H9 (cell line): ENCODE data around the gene SORBS1. TPM values are rescaled to one million over a fixed set of nuclear protein-coding genes. Genes with fewer than 3 reads are reported as not detected.

Experiments used
- DNase-seq: peaks from one replicate; pipeline ENCODE4 v3.0.0-alpha.2; 2017
- H2AFZ ChIP-seq: one replicate; pipeline ENCODE4 v1.6.1; 2013; ENCODE audit warnings: mild to moderate bottlenecking, low read length, control low read depth, moderate library complexity
- H2AK5ac ChIP-seq: 2 replicates; pipeline ENCODE4 v1.6.1; 2013; ENCODE audit warnings: low read length, control low read depth, mixed read lengths; ENCODE audit not compliant: insufficient read length
- H2BK120ac ChIP-seq: one replicate; pipeline ENCODE4 v1.6.1; 2013; ENCODE audit warnings: low read depth, mild to moderate bottlenecking, low read length, control low read depth, inconsistent platforms; ENCODE audit not compliant: poor library complexity, severe bottlenecking
- H2BK12ac ChIP-seq: 2 replicates; pipeline ENCODE4 v1.6.1; 2013; ENCODE audit warnings: low read length, control low read depth, mixed read lengths, low read depth; ENCODE audit not compliant: insufficient read length
- H2BK15ac ChIP-seq: 2 replicates; pipeline ENCODE4 v1.6.1; 2013; ENCODE audit warnings: low read depth, low read length, control low read depth
- H2BK20ac ChIP-seq: one replicate; pipeline ENCODE4 v1.6.1; 2013; ENCODE audit warnings: low read depth, mild to moderate bottlenecking, low read length, control low read depth, inconsistent platforms; ENCODE audit not compliant: poor library complexity, severe bottlenecking
- H2BK5ac ChIP-seq: 2 replicates; pipeline ENCODE4 v1.6.1; 2013; ENCODE audit warnings: low read length, control low read depth, mixed read lengths; ENCODE audit not compliant: insufficient read length
- H3K14ac ChIP-seq: 2 replicates; pipeline ENCODE4 v1.6.1; 2013; ENCODE audit warnings: low read length, control low read depth; ENCODE audit not compliant: insufficient read depth
- H3K18ac ChIP-seq: 2 replicates; pipeline ENCODE4 v1.6.1; 2013; ENCODE audit warnings: low read depth, mild to moderate bottlenecking, mixed read lengths, low read length, control low read depth; ENCODE audit not compliant: insufficient read length
- H3K23ac ChIP-seq: 2 replicates; pipeline ENCODE4 v1.6.1; 2013; ENCODE audit warnings: low read length, control low read depth, mixed read lengths, low read depth; ENCODE audit not compliant: insufficient read length
- H3K23me2 ChIP-seq: 2 replicates; pipeline ENCODE4 v1.6.1; 2013; ENCODE audit warnings: low read depth, mild to moderate bottlenecking, mixed read lengths, low read length, control low read depth; ENCODE audit not compliant: insufficient read length, poor library complexity, severe bottlenecking
- H3K27ac ChIP-seq: 2 replicates; pipeline ENCODE4 v1.5.1; 2013; ENCODE audit warnings: low read length, control low read depth, mixed read lengths, low read depth; ENCODE audit not compliant: insufficient read length
- H3K27me3 ChIP-seq: 2 replicates; pipeline ENCODE4 v1.6.1; 2013; ENCODE audit warnings: low read length, control low read depth, inconsistent platforms; ENCODE audit not compliant: insufficient read depth
- H3K4ac ChIP-seq: 2 replicates; pipeline ENCODE4 v1.6.1; 2013; ENCODE audit warnings: low read depth, mild to moderate bottlenecking, control low read depth, inconsistent platforms, low read length, moderate library complexity
- H3K4me1 ChIP-seq: 2 replicates; pipeline ENCODE4 v1.6.1; 2013; ENCODE audit warnings: low read length, control low read depth, inconsistent platforms; ENCODE audit not compliant: insufficient read depth
- H3K4me2 ChIP-seq: 2 replicates; pipeline ENCODE4 v1.6.1; 2013; ENCODE audit warnings: low read length, control low read depth, mixed read lengths; ENCODE audit not compliant: insufficient read length, insufficient read depth
- H3K56ac ChIP-seq: 2 replicates; pipeline ENCODE4 v1.6.1; 2013; ENCODE audit warnings: low read depth, mild to moderate bottlenecking, mixed read lengths, low read length, control low read depth; ENCODE audit not compliant: insufficient read length
- H3K79me1 ChIP-seq: 2 replicates; pipeline ENCODE4 v1.6.1; 2013; ENCODE audit warnings: low read depth, mild to moderate bottlenecking, moderate library complexity, low read length, control low read depth, inconsistent platforms; ENCODE audit not compliant: insufficient read depth, poor library complexity, severe bottlenecking
- H3K79me2 ChIP-seq: 2 replicates; pipeline ENCODE4 v1.6.1; 2013; ENCODE audit warnings: low read length, control low read depth, inconsistent platforms; ENCODE audit not compliant: insufficient read depth
- H3K9ac ChIP-seq: 2 replicates; pipeline ENCODE4 v1.6.1; 2013; ENCODE audit warnings: low read length, control low read depth, mixed read lengths; ENCODE audit not compliant: insufficient read length; ENCODE audit errors: extremely low read depth
- H3K9me3 ChIP-seq: one replicate; pipeline ENCODE4 v1.6.1; 2013; ENCODE audit warnings: low read depth, low read length, inconsistent platforms; ENCODE audit not compliant: control insufficient read depth
- H3T11ph ChIP-seq: one replicate; pipeline ENCODE4 v1.6.1; 2013; ENCODE audit warnings: mild to moderate bottlenecking, low read length, control low read depth, inconsistent platforms
- H4K20me1 ChIP-seq: one replicate; pipeline ENCODE4 v1.6.1; 2013; ENCODE audit not compliant: control insufficient read depth, insufficient read length, insufficient read depth
- H4K5ac ChIP-seq: 2 replicates; pipeline ENCODE4 v1.6.1; 2013; ENCODE audit warnings: low read depth, mild to moderate bottlenecking, mixed read lengths, low read length, control low read depth; ENCODE audit not compliant: insufficient read length
- H4K8ac ChIP-seq: replicated peaks from 2 replicates; pipeline ENCODE4 v1.6.1; 2013; ENCODE audit warnings: low read length, control low read depth, mixed read lengths, low read depth; ENCODE audit not compliant: insufficient read length
- H4K91ac ChIP-seq: 2 replicates; pipeline ENCODE4 v1.6.1; 2013; ENCODE audit warnings: low read depth, mild to moderate bottlenecking, moderate library complexity, mixed read lengths, low read length, control low read depth; ENCODE audit not compliant: insufficient read length
- H3K27ac Mint-ChIP-seq, 3 experiments: 2 replicates in 2 of 3; 3 replicates in 1 of 3; pipeline ENCODE4 v1.8.0; 2020 to 2021; ENCODE audit warnings: mixed read lengths in 3 of 3, mild to moderate bottlenecking in 1 of 3, moderate library complexity in 1 of 3
- H3K27me3 Mint-ChIP-seq: 2 replicates; pipeline ENCODE4 v1.8.0; 2021; ENCODE audit warnings: low read depth, mild to moderate bottlenecking, moderate library complexity, mixed read lengths
- H3K36me3 Mint-ChIP-seq, 3 experiments: 2 replicates in 2 of 3; 3 replicates in 1 of 3; pipeline ENCODE4 v1.8.0; 2020 to 2021; ENCODE audit warnings: low read depth in 3 of 3, mixed read lengths in 3 of 3; ENCODE audit not compliant: insufficient read depth in 1 of 3
- H3K4me1 Mint-ChIP-seq, 2 experiments: 2 replicates each; pipeline ENCODE4 v1.8.0; 2020; ENCODE audit warnings: mixed read lengths in 2 of 2
- H3K4me3 Mint-ChIP-seq, 2 experiments: 2 replicates in 1 of 2; 3 replicates in 1 of 2; pipeline ENCODE4 v1.8.0; 2020 to 2021; ENCODE audit warnings: mild to moderate bottlenecking in 2 of 2, mixed read lengths in 2 of 2, moderate library complexity in 1 of 2
- H3K9me3 Mint-ChIP-seq, 2 experiments: 2 replicates in 1 of 2; 3 replicates in 1 of 2; pipeline ENCODE4 v1.8.0; 2020; ENCODE audit warnings: mild to moderate bottlenecking in 2 of 2, mixed read lengths in 2 of 2, moderate library complexity in 1 of 2
- WGBS: extraction: QIAGEN DNeasy Blood & Tissue Kit; methylation state at CpG from one replicate; pipeline ENCODE4 v1.1.7; 2013; ENCODE audit warnings: missing lambda C conversion rate, low lambda C conversion rate, mixed read lengths; ENCODE audit not compliant: insufficient read length; ENCODE audit errors: extremely low coverage; 5-methylcytosine and 5-hydroxymethylcytosine counted together
- total RNA-seq: library from RNA; stranded (reverse); gene quantifications from 2 replicates; pipeline ENCODE4 v1.2.1, GENCODE V29; 2021
- TF ChIP-seq, protein P1 (sequence below): fragments of 200-600 bp; sonication (generic); conservative IDR thresholded peaks from 3 replicates; pipeline ENCODE4 v1.8.0; 2021; ENCODE audit warnings: antibody characterized with exemption, mild to moderate bottlenecking

SORBS1 gene
- total RNA-seq, 1 experiment from 2014 or later, result 24.3 TPM

GRCh38 chr10:95456516-95456915 lies 104.7 kb downstream of the SORBS1 start:
- Histone ChIP-seq H3K14ac (no peak overlapping the region), H4K20me1 (no peaks in the 10 kb centered on the region), H3K18ac (no peak overlapping the region), H3K4me1 (peaks cover 7% of the 10 kb centered on the region; the same call in 1 of the 2 replicates), H2AK5ac (no peak overlapping the region), H4K8ac (no peak overlapping the region), H2BK120ac (no peak overlapping the region), H4K5ac (no peak overlapping the region), H3K79me1 (no peaks in the 10 kb centered on the region), H3K23me2 (no peaks in the 10 kb centered on the region), H3K23ac (no peak overlapping the region), H3K9me3 (no peaks in the 10 kb centered on the region), H2BK12ac (no peak overlapping the region), H2BK15ac (no peak overlapping the region), H3K27me3 (no peaks in the 10 kb centered on the region), H4K91ac (no peak overlapping the region), H3K4me2 (no peak overlapping the region), H3K56ac (no peak overlapping the region), H3K27ac (no peak overlapping the region), H3K9ac (no peak overlapping the region), H3K4ac (no peak overlapping the region), H3K79me2 (no peaks in the 10 kb centered on the region), H2AFZ (no peak overlapping the region), H3T11ph (no peak overlapping the region), H2BK20ac (no peak overlapping the region), H2BK5ac (no peak overlapping the region)
- Mint-ChIP-seq H3K36me3 (no peaks in the 10 kb centered on the region), H3K27me3 (no peaks in the 10 kb centered on the region), H3K9me3 (no peaks in the 10 kb centered on the region), H3K4me1 (peaks cover 18 to 29% of the 10 kb centered on the region in 2 experiments), H3K27ac (peak overlapping the region in 2 of 3 experiments; percentile 25 to 95; a peak in 2 of 7 replicates), H3K4me3 (no peak overlapping the region)
- no CpG with 5 or more reads among the region's 2 CpGs for WGBS
- no peak for DNase-seq
- TF ChIP-seq, protein P1, sequence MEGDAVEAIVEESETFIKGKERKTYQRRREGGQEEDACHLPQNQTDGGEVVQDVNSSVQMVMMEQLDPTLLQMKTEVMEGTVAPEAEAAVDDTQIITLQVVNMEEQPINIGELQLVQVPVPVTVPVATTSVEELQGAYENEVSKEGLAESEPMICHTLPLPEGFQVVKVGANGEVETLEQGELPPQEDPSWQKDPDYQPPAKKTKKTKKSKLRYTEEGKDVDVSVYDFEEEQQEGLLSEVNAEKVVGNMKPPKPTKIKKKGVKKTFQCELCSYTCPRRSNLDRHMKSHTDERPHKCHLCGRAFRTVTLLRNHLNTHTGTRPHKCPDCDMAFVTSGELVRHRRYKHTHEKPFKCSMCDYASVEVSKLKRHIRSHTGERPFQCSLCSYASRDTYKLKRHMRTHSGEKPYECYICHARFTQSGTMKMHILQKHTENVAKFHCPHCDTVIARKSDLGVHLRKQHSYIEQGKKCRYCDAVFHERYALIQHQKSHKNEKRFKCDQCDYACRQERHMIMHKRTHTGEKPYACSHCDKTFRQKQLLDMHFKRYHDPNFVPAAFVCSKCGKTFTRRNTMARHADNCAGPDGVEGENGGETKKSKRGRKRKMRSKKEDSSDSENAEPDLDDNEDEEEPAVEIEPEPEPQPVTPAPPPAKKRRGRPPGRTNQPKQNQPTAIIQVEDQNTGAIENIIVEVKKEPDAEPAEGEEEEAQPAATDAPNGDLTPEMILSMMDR, result no peak
